GM12892 (cell line): Measurements from ENCODE around the gene CSH1.
A peak's percentile ranks its signal among the peaks of the same experiment; 100 is the strongest.
"Not testable (repeated sequence)": the region's sequence is repeated elsewhere in the genome, so short reads cannot be mapped to it uniquely, and the experiment has no call there.

ENCODE experiments used
- DNase-seq: peaks from one replicate; pipeline ENCODE4 v3.0.0; 2011; ENCODE audit not compliant: insufficient read length
- FAIRE-seq: peaks from 2 replicates; lab custom pipeline; 2011; peaks lifted over from hg19 to GRCh38; lab: Jason Lieb, UNC
- POLR2A ChIP-seq: IDR thresholded peaks from 2 replicates; pipeline ENCODE4 v1.6.1; 2011; ENCODE audit warnings: low read depth, low read length, control low read depth
- POLR2AphosphoS5 ChIP-seq: IDR thresholded peaks from 2 replicates; pipeline ENCODE4 v1.6.1; 2011; ENCODE audit warnings: low read depth, low read length, control low read depth
- TAF1 ChIP-seq: IDR thresholded peaks from 2 replicates; pipeline ENCODE4 v1.6.1; 2011; ENCODE audit warnings: low read depth, mild to moderate bottlenecking, control low read depth, low read length, borderline replicate concordance

CSH1 gene

GRCh38 chr17:63911657-63912100 is 15.3 kb upstream of the CSH1 start:
- DNase-seq (peak; percentile 61), FAIRE-seq (peak; percentile 53)
- no peak for TF ChIP-seq POLR2A
- TF ChIP-seq TAF1: no peak
- TF ChIP-seq POLR2AphosphoS5: no peak

GRCh38 chr17:63911041-63911635 is 14.8 kb upstream of the CSH1 start, which contains the start of gene CSHL1:
TSS of gene CSHL1 (minus strand) at chr17:63911258. CDS start at chr17:63911196, 62 bp downstream.
- TF ChIP-seq TAF1 (no peak), POLR2A (no peak), POLR2AphosphoS5 (no peak)
- FAIRE-seq (no peak), DNase-seq (no peak)

- FAIRE-seq: no peak
- TF ChIP-seq POLR2A (no peak), TAF1 (no peak), POLR2AphosphoS5 (no peak)
Measured at GRCh38 chr17:63910096-63910495, 13.7 kb upstream of the CSH1 start.

GRCh38 chr17:63909586-63909985 is 13.2 kb upstream of the CSH1 start:
- not testable (repeated sequence) for DNase-seq, FAIRE-seq

More at GRCh38 chr17:63910096-63910495, 13.7 kb upstream of the CSH1 start:
- DNase-seq: no peak

- not testable (repeated sequence) for FAIRE-seq, DNase-seq
Measured at GRCh38 chr17:63907161-63907778, 10.9 kb upstream of the CSH1 start.

- not testable (repeated sequence) for FAIRE-seq, DNase-seq
Measured at GRCh38 chr17:63904796-63905195, 8.4 kb upstream of the CSH1 start.

- FAIRE-seq, DNase-seq: not testable (repeated sequence)
Measured at GRCh38 chr17:63903787-63904201, 7.4 kb upstream of the CSH1 start.

- not testable (repeated sequence) for DNase-seq, FAIRE-seq
Measured at GRCh38 chr17:63901971-63902370, 5.6 kb upstream of the CSH1 start.

- not testable (repeated sequence) for DNase-seq, FAIRE-seq
Measured at GRCh38 chr17:63898899-63899798, 2.8 kb upstream of the CSH1 start.

- DNase-seq, FAIRE-seq: not testable (repeated sequence)
Measured at GRCh38 chr17:63894821-63895220, 1.6 kb downstream of the CSH1 start.

GRCh38 chr17:63894021-63894420 is 2.4 kb downstream of the CSH1 start:
- not testable (repeated sequence) for FAIRE-seq, DNase-seq

GRCh38 chr17:63892316-63893037 is 3.9 kb downstream of the CSH1 start:
- DNase-seq, FAIRE-seq: not testable (repeated sequence)

- DNase-seq: not testable (repeated sequence)
Measured at GRCh38 chr17:63889026-63889848, 7.1 kb downstream of the CSH1 start.

GRCh38 chr17:63885119-63885518 is 11.3 kb downstream of the CSH1 start:
- FAIRE-seq, DNase-seq: not testable (repeated sequence)

More at GRCh38 chr17:63889026-63889848, 7.1 kb downstream of the CSH1 start:
- FAIRE-seq: not testable (repeated sequence)

GRCh38 chr17:63882626-63883126 is 13.7 kb downstream of the CSH1 start:
- not testable (repeated sequence) for DNase-seq, FAIRE-seq
